ENCODE measurements around the gene TEX14. TPM values are rescaled to one million over a fixed set of nuclear protein-coding genes. Genes with fewer than 3 reads are reported as not detected.

The TEX14 gene
- polyA plus RNA-seq, 1 donor (not counting 4 experiments of a cell fraction or from before 2014, with no cell fraction given), result 0.16 TPM

DNA sequence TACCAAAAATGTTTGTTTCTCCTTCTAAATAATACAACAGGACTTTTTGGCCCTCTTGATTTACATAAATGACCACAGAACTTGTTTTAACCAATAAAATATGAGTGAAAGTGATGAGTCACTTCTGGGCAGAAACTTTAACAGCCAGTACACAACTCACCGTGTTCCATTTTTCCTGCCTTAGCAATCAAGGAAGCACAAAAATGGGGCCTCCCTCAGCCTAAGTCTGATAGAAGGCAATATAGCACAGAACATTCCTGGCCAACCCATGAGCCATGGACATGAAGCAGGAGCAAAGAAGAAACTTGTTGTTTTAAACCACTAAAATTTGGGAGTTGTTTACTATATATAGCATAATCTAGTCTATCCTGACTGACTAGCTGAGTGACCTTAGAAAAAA is 116.3 kb downstream of the TEX14 start:
- H4K20me1 ChIP-seq (ENCODE audit: control insufficient read depth, extremely low read depth, insufficient read depth, low read length), result no peaks in the 10 kb centered on the region
- H3K4me1 ChIP-seq (ENCODE audit: control insufficient read depth, extremely low read depth, insufficient read depth, low read length), result peaks cover 29% of the 10 kb centered on the region

DNA sequence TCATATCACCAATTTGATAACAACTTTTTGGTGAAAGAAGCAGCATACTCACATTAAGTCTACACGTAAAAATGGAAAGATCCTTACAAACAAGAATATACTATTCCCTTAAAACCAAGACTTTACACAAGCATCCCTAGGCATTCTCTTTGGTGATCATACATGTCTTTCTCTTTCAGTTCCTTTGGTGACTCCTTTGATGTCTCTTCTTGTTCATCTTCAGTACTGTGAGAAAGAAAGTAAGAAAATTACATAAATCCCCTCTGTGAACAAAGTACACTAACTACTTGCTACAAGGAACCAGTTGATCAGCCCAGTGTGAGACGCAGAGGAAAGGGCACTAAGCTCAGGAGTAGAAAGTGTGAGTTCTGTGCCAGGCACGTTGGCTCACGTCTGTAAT is 117.8 kb downstream of the TEX14 start:
- Histone ChIP-seq H3K27me3 (ENCODE audit: control insufficient read depth, extremely low read depth, insufficient read depth, low read length) (no peaks in the 10 kb centered on the region), H3K9me3 (ENCODE audit: control insufficient read depth, low read depth, low read length) (no peaks in the 10 kb centered on the region), H3K4me2 (ENCODE audit: control insufficient read depth, extremely low read depth, insufficient read depth, low read depth, low read length) (no peak overlapping the region), H3K79me2 (ENCODE audit: control insufficient read depth, insufficient read depth, low read length) (no peaks in the 10 kb centered on the region), H3K27ac (ENCODE audit: control insufficient read depth, insufficient read depth, low read length) (no peak overlapping the region), H3K4me3 (ENCODE audit: control insufficient read depth in 2 of 3, extremely low read depth in 1 of 3, insufficient read depth in 2 of 3, low read depth in 1 of 3, low read length in 3 of 3) (no peak overlapping the region), H3K9me1 (ENCODE audit: control insufficient read depth, extremely low read depth, insufficient read depth, low read length) (no peaks in the 10 kb centered on the region), H2AFZ (ENCODE audit: control insufficient read depth, low read length) (no peak overlapping the region), H3K9ac (ENCODE audit: control insufficient read depth, extremely low read depth, insufficient read depth, low read length) (no peak overlapping the region), H3K4me1 (ENCODE audit: control insufficient read depth, extremely low read depth, insufficient read depth, low read length) (peaks cover 29% of the 10 kb centered on the region), H3K36me3 (ENCODE audit: control insufficient read depth in 2 of 2, extremely low read depth in 1 of 2, insufficient read depth in 2 of 2, low read length in 2 of 2) (no peaks in the 10 kb centered on the region), H4K20me1 (ENCODE audit: control insufficient read depth, extremely low read depth, insufficient read depth, low read length) (no peaks in the 10 kb centered on the region)
- TF ChIP-seq CTCF (optimal IDR thresholded peaks at IDR 0.05 in 1 of 3, IDR thresholded peaks at IDR 0.05 in 1 of 3, conservative IDR thresholded peaks at IDR 0.05 in 1 of 3; ENCODE audit: extremely low read depth in 1 of 3, insufficient read depth in 2 of 3, low read length in 3 of 3) (no peak), EZH2 (IDR thresholded peaks at IDR 0.05; ENCODE audit: low read length) (no peak)
- FAIRE-seq, result no peak
- DNase-seq (ENCODE audit: low read depth, low spot score), result no peak
- dilution Hi-C loops (cut with MboI; ENCODE audit: extremely low pct_ligation_motif_present, low sequenced_read_pairs), result no loop called here

More for the DNA sequence above, 116.3 kb downstream of the TEX14 start:
- H3K9me3 ChIP-seq (ENCODE audit: control insufficient read depth, low read depth, low read length), result no peaks in the 10 kb centered on the region
- peak overlapping the region; percentile 82 for H3K27ac ChIP-seq (ENCODE audit: control insufficient read depth, insufficient read depth, low read length)
- no peak overlapping the region for H2AFZ ChIP-seq (ENCODE audit: control insufficient read depth, low read length)
- no peaks in the 10 kb centered on the region for H3K36me3 ChIP-seq (ENCODE audit: control insufficient read depth in 2 of 2, extremely low read depth in 1 of 2, insufficient read depth in 2 of 2, low read length in 2 of 2)
- no peaks in the 10 kb centered on the region for H3K27me3 ChIP-seq (ENCODE audit: control insufficient read depth, extremely low read depth, insufficient read depth, low read length)
- no peak overlapping the region for H3K4me3 ChIP-seq (ENCODE audit: control insufficient read depth in 2 of 3, extremely low read depth in 1 of 3, insufficient read depth in 2 of 3, low read depth in 1 of 3, low read length in 3 of 3)
- dilution Hi-C loops (cut with MboI; ENCODE audit: extremely low pct_ligation_motif_present, low sequenced_read_pairs), result no loop called here
- peak overlapping the region; percentile 13 for H3K9ac ChIP-seq (ENCODE audit: control insufficient read depth, extremely low read depth, insufficient read depth, low read length)
- DNase-seq (ENCODE audit: low read depth, low spot score) (peak; percentile 30), FAIRE-seq (peak; percentile 91)
- H3K9me1 ChIP-seq (ENCODE audit: control insufficient read depth, extremely low read depth, insufficient read depth, low read length), result no peaks in the 10 kb centered on the region
- no peaks in the 10 kb centered on the region for H3K79me2 ChIP-seq (ENCODE audit: control insufficient read depth, insufficient read depth, low read length)
- TF ChIP-seq EZH2 (IDR thresholded peaks at IDR 0.05; ENCODE audit: low read length), result no peak
- TF ChIP-seq CTCF (optimal IDR thresholded peaks at IDR 0.05 in 1 of 3, IDR thresholded peaks at IDR 0.05 in 1 of 3, conservative IDR thresholded peaks at IDR 0.05 in 1 of 3; ENCODE audit: extremely low read depth in 1 of 3, insufficient read depth in 2 of 3, low read length in 3 of 3), result no peak
- peak overlapping the region; percentile 4 for H3K4me2 ChIP-seq (ENCODE audit: control insufficient read depth, extremely low read depth, insufficient read depth, low read depth, low read length)

Measured in keratinocyte (primary cell).